ENCODE results near the gene GPR141.

- no peak for TF ChIP-seq SREBF1 (IDR thresholded peaks at IDR 0.05; ENCODE audit: borderline replicate concordance, low read depth, low read length)
- TF ChIP-seq CTCF (IDR thresholded peaks at IDR 0.05 in 2 of 3, conservative IDR thresholded peaks at IDR 0.05 in 1 of 3; ENCODE audit: insufficient read depth in 2 of 3, low read depth in 1 of 3, low read length in 3 of 3), result no peak
- no peak for TF ChIP-seq FOSL1 (tag; conservative IDR thresholded peaks at IDR 0.05)
Observed at GRCh38 chr7:37698276-37698675, 14.7 kb downstream of the GPR141 start.

All from K562 (cell line).